Smooth muscle cell (in vitro differentiated cells): ENCODE data around the gene ST6GALNAC3. TPM values are rescaled to one million over a fixed set of nuclear protein-coding genes. Genes with fewer than 3 reads are reported as not detected.

Experiments used
- DNase-seq: peaks from one replicate; lab custom pipeline; 2025; ENCODE audit not compliant: unreplicated experiment; lab: John Stamatoyannopoulos, UW
- H2AFZ ChIP-seq: fragments of 200-600 bp; sonication (generic); 2 replicates; pipeline ENCODE4 v1.6.0; 2016; ENCODE audit warnings: antibody characterized with exemption, low read depth, mild to moderate bottlenecking
- H3F3A ChIP-seq: fragments of 200-600 bp; sonication (generic); 2 replicates; pipeline ENCODE4 v1.6.0; 2017; ENCODE audit warnings: antibody characterized with exemption, low read depth
- H3K27ac ChIP-seq: fragments of 200-600 bp; sonication (generic); 2 replicates; pipeline ENCODE4 v1.5.1; 2016; ENCODE audit warnings: low read depth, mild to moderate bottlenecking
- H3K27me3 ChIP-seq: fragments of 200-600 bp; sonication (generic); 2 replicates; pipeline ENCODE4 v1.6.1; 2016; ENCODE audit warnings: low read depth, mild to moderate bottlenecking
- H3K36me3 ChIP-seq: fragments of 200-600 bp; sonication (generic); 2 replicates; pipeline ENCODE4 v1.5.1; 2016; ENCODE audit warnings: low read depth
- H3K4me1 ChIP-seq: fragments of 200-600 bp; sonication (generic); 2 replicates; pipeline ENCODE4 v1.5.1; 2016; ENCODE audit warnings: low read depth
- H3K4me2 ChIP-seq: fragments of 200-600 bp; sonication (generic); 2 replicates; pipeline ENCODE4 v1.6.0; 2016; ENCODE audit warnings: mild to moderate bottlenecking
- H3K4me3 ChIP-seq: fragments of 200-600 bp; sonication (generic); 2 replicates; pipeline ENCODE4 v1.5.1; 2016; ENCODE audit warnings: mild to moderate bottlenecking
- H3K79me2 ChIP-seq: fragments of 200-600 bp; sonication (generic); 2 replicates; pipeline ENCODE4 v1.6.0; 2016; ENCODE audit warnings: low read depth, mild to moderate bottlenecking
- H3K9ac ChIP-seq: fragments of 200-600 bp; sonication (generic); 2 replicates; pipeline ENCODE4 v1.6.0; 2016; ENCODE audit warnings: low read depth
- H3K9me3 ChIP-seq: fragments of 200-600 bp; sonication (generic); replicated peaks from 2 replicates; pipeline ENCODE4 v1.5.1; 2016; ENCODE audit warnings: low read depth
- H4K20me1 ChIP-seq: fragments of 200-600 bp; sonication (generic); 2 replicates; pipeline ENCODE4 v1.6.0; 2016; ENCODE audit warnings: low read depth
- WGBS: methylation state at CpG from one replicate; pipeline ENCODE4 v1.1.7; 2016; ENCODE audit warnings: low lambda C conversion rate; 5-methylcytosine and 5-hydroxymethylcytosine counted together
- polyA plus RNA-seq: library from polyadenylated mRNA; unstranded; fragments of >200 nt; fragmentation: Nextera tagmentation; extraction: Ambion mirVana; gene quantifications from 2 replicates; pipeline ENCODE4 v1.2.1, GENCODE V29; 2016
- total RNA-seq: library from RNA; depleted of rRNA; stranded (reverse); fragments of >200 nt; gene quantifications from 2 replicates; pipeline ENCODE4 v1.2.3, GENCODE V29; 2014
- TF ChIP-seq, protein P1 (sequence below): fragments of 200-600 bp; sonication (generic); IDR thresholded peaks from 2 replicates; pipeline ENCODE4 v1.5.1; 2017; ENCODE audit warnings: borderline replicate concordance, mild to moderate bottlenecking, antibody characterized with exemption; ENCODE audit not compliant: insufficient read depth, poor library complexity, severe bottlenecking

The ST6GALNAC3 gene
- total and polyA plus RNA-seq, 2 experiments from 2014 or later: 9.3 to 13.4 TPM

DNA sequence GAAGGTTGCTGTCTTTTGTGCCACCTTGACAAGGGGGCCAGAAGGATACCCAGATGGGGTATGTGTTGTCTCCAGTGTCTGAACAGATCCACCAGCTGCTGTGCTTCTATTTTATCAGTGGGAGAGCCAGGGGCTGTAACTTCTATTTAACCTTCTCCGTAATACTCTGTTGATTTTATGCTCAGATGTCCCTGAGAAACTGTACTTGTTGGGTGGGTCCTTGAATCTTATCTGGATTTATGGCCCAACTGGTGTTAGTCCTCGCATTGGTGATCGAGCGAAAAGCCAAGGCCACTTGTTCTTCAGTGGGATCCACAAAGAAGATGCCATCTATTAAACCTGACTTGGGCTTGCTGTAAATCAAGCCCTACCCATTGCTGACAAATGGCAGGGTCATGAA lies 56.4 kb downstream of the ST6GALNAC3 start:
- H3F3A ChIP-seq: no peaks in the 10 kb centered on the region
- no peak overlapping the region for H3K4me2 ChIP-seq
- 97% methylated on average over 4 of the region's 4 CpGs for WGBS
- no peaks in the 10 kb centered on the region for H3K36me3 ChIP-seq
- TF ChIP-seq, protein P1, sequence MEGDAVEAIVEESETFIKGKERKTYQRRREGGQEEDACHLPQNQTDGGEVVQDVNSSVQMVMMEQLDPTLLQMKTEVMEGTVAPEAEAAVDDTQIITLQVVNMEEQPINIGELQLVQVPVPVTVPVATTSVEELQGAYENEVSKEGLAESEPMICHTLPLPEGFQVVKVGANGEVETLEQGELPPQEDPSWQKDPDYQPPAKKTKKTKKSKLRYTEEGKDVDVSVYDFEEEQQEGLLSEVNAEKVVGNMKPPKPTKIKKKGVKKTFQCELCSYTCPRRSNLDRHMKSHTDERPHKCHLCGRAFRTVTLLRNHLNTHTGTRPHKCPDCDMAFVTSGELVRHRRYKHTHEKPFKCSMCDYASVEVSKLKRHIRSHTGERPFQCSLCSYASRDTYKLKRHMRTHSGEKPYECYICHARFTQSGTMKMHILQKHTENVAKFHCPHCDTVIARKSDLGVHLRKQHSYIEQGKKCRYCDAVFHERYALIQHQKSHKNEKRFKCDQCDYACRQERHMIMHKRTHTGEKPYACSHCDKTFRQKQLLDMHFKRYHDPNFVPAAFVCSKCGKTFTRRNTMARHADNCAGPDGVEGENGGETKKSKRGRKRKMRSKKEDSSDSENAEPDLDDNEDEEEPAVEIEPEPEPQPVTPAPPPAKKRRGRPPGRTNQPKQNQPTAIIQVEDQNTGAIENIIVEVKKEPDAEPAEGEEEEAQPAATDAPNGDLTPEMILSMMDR: no peak
- no peaks in the 10 kb centered on the region for H3K79me2 ChIP-seq
- H3K4me3 ChIP-seq: no peak overlapping the region
- H3K9ac ChIP-seq: no peak overlapping the region
- H2AFZ ChIP-seq: no peak overlapping the region
- H3K27ac ChIP-seq: no peak overlapping the region
- DNase-seq: no peak
- no peaks in the 10 kb centered on the region for H3K4me1 ChIP-seq
- no peaks in the 10 kb centered on the region for H3K27me3 ChIP-seq
- H3K9me3 ChIP-seq: no peaks in the 10 kb centered on the region
- no peaks in the 10 kb centered on the region for H4K20me1 ChIP-seq

DNA sequence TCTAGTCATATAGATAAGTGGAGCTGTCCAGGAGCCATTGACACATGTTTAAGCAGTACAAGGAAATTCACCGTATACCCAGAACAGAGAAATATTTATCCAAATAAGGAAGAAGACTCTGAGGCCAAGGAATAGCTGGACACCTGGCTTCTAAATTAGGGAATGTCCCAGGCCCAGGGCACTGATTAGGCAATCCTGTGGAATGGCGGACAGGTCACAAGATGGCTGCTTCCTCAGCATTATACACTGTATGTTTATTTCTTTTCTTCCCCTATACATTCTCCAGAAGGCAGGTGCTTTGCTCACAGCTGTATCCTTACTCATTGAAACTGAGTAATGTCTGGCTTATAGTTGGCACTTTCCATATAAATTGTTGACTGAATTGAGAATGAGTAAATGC lies 59.4 kb downstream of the ST6GALNAC3 start:
- DNase-seq: no peak
- Histone ChIP-seq H3K79me2 (no peaks in the 10 kb centered on the region), H3K4me1 (no peaks in the 10 kb centered on the region), H3K9ac (no peak overlapping the region), H3F3A (no peaks in the 10 kb centered on the region), H3K9me3 (no peaks in the 10 kb centered on the region), H3K36me3 (no peaks in the 10 kb centered on the region), H3K27me3 (no peaks in the 10 kb centered on the region), H3K4me2 (no peak overlapping the region), H3K4me3 (no peak overlapping the region), H3K27ac (no peak overlapping the region), H4K20me1 (no peaks in the 10 kb centered on the region), H2AFZ (no peak overlapping the region)
- TF ChIP-seq, protein P1: no peak
- 100% methylated on average over 2 of the region's 2 CpGs for WGBS

DNA sequence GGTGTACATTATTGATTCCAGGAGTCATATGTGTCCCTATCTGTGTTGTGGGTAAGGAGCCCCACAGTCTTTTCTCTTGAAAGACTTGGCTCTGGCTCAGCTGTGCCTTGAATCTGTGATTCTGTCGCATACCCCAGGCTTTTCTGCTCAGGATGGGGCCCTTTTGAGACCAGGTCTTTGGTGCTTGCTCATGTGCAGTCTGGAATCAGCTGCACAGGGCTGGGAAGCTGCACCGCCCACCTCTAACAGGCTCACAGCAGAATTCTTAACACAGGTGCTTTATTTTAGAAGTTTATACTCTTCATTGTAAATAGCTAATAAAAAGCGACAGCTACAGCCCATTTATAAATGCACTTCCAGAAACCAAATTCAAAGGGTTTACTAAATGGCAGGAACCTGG lies 61.3 kb downstream of the ST6GALNAC3 start:
- Histone ChIP-seq H3K9me3 (no peaks in the 10 kb centered on the region), H3K27ac (no peak overlapping the region), H3K4me3 (no peak overlapping the region), H3F3A (no peaks in the 10 kb centered on the region), H4K20me1 (no peaks in the 10 kb centered on the region), H2AFZ (no peak overlapping the region), H3K4me2 (no peak overlapping the region), H3K36me3 (no peaks in the 10 kb centered on the region), H3K79me2 (no peaks in the 10 kb centered on the region), H3K4me1 (peaks cover 4% of the 10 kb centered on the region), H3K27me3 (no peaks in the 10 kb centered on the region), H3K9ac (no peak overlapping the region)
- TF ChIP-seq, protein P1: no peak
- no peak for DNase-seq
- 94% methylated on average over 3 of the region's 3 CpGs for WGBS

DNA sequence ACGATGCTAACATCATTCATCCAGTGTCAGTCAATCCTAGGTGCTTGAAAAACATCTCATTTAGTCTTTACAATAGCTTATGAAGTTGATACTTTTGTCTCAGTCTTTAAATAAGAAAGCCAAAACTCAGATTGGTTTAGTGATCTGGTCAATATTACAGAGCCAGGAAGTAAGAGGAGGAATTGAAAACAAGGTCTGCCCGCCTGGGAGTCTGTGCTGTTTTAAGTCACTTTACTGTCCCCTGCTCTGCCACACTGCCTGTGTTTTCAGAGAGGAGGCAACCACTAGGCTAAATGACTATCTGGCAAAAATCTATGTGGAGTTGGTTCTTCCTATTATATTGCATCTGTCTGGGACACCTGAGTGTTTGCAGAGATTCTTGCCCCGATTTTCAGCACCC lies 62.3 kb downstream of the ST6GALNAC3 start:
- Histone ChIP-seq H3K9me3 (no peaks in the 10 kb centered on the region), H3K79me2 (no peaks in the 10 kb centered on the region)
- 94% methylated on average over 3 of the region's 3 CpGs for WGBS

More for the DNA sequence above, 62.3 kb downstream of the ST6GALNAC3 start:
- Histone ChIP-seq H2AFZ (no peak overlapping the region), H3K27me3 (no peaks in the 10 kb centered on the region), H4K20me1 (no peaks in the 10 kb centered on the region), H3K4me2 (no peak overlapping the region), H3K4me1 (peaks cover 4% of the 10 kb centered on the region), H3K4me3 (no peak overlapping the region), H3F3A (no peaks in the 10 kb centered on the region), H3K27ac (no peak overlapping the region), H3K9ac (no peak overlapping the region), H3K36me3 (no peaks in the 10 kb centered on the region)
- no peak for DNase-seq
- TF ChIP-seq, protein P1: no peak
